Measurements from ENCODE around the gene DMKN.
A peak's percentile ranks its signal among the peaks of the same experiment; 100 is the strongest.

Gene DMKN

DNA sequence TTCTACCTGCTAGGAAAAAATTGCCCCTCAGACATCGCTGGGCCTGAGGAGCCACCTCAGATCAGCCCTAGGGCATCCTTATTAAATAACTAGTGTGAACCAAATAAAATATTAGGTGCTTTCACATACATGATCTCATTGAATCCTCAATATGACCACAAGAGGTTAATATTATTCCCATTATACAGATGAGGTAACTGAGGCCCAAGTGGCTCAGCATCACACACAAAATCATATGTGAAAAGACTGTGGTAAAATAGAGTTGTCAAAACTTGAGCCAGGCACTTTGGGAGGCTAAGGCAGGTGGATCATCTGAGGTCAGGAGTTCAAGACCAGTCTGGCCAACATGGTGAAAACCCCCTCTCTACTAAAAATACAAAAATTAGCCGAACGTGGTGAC is 2.9 kb upstream of the DMKN start:
- peaks cover 27% of the 10 kb centered on the region for H3K27me3 ChIP-seq (ENCODE audit: insufficient read depth, low read length)
- H3K36me3 ChIP-seq (ENCODE audit: insufficient read depth, low read depth, low read length), result no peaks in the 10 kb centered on the region
- H3K4me3 ChIP-seq (ENCODE audit: low read length), result no peak overlapping the region
- no peaks in the 10 kb centered on the region for H3K9me3 ChIP-seq (ENCODE audit: insufficient read depth, low read depth, low read length)
- no peak overlapping the region for H3K27ac ChIP-seq (ENCODE audit: low read length)
- H3K4me1 ChIP-seq (ENCODE audit: insufficient read depth, low read length), result peaks cover 3% of the 10 kb centered on the region; the same call in 1 of the 2 replicates
- no peak overlapping the region for H3K9ac ChIP-seq (ENCODE audit: low read depth, low read length)

DNA sequence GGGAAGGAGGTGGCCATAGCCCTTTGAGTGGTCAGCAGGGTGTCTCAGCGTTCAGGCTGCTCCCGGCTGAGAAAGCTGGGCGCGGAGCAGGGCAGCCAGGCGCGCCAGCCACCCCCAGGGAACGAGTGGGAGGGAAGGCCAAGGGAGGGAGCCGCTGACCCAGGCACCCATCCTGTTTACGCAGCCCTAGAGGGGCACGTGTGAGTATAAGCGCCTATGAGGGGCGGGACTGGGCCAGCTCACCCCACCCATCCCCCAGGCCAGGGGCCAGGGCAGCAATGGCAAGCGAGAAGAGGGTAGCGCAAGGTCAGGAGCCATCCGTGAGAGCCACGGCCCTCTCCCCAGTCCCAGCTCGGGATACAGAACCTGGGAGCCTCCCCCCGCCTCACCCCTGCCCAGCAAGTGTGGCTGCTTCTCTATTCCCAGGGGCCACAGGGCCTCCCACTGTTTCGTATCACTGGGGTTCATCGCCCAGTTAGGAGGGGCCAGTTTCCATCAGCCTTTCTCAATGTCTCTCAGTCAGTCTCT is 897 bp upstream of the DMKN start:
- no peak overlapping the region for H3K27ac ChIP-seq (ENCODE audit: low read length)
- peak overlapping the region; percentile 65; the same call in 1 of the 2 replicates for H3K4me3 ChIP-seq (ENCODE audit: low read length)
- peaks cover 3% of the 10 kb centered on the region; the same call in 1 of the 2 replicates for H3K4me1 ChIP-seq (ENCODE audit: insufficient read depth, low read length)
- H3K36me3 ChIP-seq (ENCODE audit: insufficient read depth, low read depth, low read length), result no peaks in the 10 kb centered on the region
- H3K9ac ChIP-seq (ENCODE audit: low read depth, low read length), result peak overlapping the region; percentile 52; the same call in 1 of the 2 replicates
- peaks cover 39% of the 10 kb centered on the region for H3K27me3 ChIP-seq (ENCODE audit: insufficient read depth, low read length)
- no peaks in the 10 kb centered on the region for H3K9me3 ChIP-seq (ENCODE audit: insufficient read depth, low read depth, low read length)

DNA sequence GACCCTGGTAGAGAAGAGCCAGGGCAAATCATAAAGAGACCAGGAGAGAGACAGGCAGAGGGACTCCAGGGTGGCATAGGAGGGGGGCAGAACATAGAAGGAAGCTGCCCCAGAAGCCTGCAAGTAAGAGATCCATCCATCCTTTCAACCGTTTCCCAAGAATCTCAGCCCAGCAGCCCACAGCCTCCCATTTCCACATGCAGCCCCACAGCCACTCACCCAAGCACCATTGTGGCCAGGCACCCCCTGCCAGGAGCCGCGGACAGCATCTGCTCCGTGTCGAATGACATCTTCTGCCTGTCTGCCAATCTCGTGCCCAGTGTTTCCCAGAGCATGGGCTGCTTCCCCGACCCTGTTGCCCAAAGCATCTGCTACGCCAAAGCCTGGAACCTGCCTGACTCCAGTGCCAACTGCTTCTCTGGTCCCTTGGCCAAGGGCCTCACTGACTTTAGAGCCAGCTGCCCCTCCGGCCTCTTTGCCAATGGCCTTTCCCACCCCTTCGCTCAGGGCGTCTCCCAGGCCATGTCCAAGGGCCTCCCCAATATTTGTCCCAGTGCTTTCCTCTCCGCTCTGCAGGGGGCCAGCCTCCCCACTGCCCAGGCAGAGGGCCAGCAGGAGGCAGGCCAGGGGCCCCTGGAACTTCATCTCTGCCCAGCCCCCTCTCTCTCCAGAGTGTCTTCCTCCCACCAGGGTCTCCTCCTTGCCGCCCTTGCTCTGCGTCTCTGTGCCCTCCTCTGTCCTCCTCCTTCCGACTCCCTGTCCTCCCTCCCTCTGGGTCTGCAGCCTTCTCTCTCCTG is 420 bp downstream of the DMKN start:
- no peak overlapping the region for H3K9ac ChIP-seq (ENCODE audit: low read depth, low read length)
- peaks cover 6% of the 10 kb centered on the region; the same call in 1 of the 2 replicates for H3K36me3 ChIP-seq (ENCODE audit: insufficient read depth, low read depth, low read length)
- no peak overlapping the region for H3K27ac ChIP-seq (ENCODE audit: low read length)
- H3K9me3 ChIP-seq (ENCODE audit: insufficient read depth, low read depth, low read length), result no peaks in the 10 kb centered on the region
- peaks cover 39% of the 10 kb centered on the region for H3K27me3 ChIP-seq (ENCODE audit: insufficient read depth, low read length)
- peaks cover 10% of the 10 kb centered on the region for H3K4me1 ChIP-seq (ENCODE audit: insufficient read depth, low read length)
- no peak overlapping the region; the same call in 1 of the 2 replicates for H3K4me3 ChIP-seq (ENCODE audit: low read length)

DNA sequence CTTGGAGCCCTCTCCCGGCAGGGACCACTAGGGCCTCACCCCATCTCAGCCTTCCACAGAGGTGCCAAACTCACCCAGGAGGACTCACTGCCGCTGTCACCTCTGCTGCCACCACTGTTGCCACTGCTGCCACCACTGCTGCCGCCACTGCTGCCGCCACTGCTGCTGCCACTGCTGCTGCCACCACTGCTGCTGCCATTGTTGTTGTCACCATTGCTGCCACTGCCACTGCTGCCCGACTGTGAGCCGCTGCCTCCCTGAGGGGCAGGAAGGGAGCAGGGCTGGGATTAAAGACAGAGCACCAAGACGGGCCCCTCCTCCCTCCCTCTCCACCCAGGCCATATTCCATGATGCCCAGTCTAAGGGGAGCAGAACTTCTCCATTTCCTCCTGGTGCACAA is 2.1 kb downstream of the DMKN start:
- Histone ChIP-seq H3K27ac (ENCODE audit: low read length) (no peak overlapping the region), H3K4me1 (ENCODE audit: insufficient read depth, low read length) (peaks cover 11% of the 10 kb centered on the region), H3K36me3 (ENCODE audit: insufficient read depth, low read depth, low read length) (peaks cover 23% of the 10 kb centered on the region), H3K9ac (ENCODE audit: low read depth, low read length) (no peak overlapping the region), H3K27me3 (ENCODE audit: insufficient read depth, low read length) (peaks cover 39% of the 10 kb centered on the region), H3K4me3 (ENCODE audit: low read length) (no peak overlapping the region), H3K9me3 (ENCODE audit: insufficient read depth, low read depth, low read length) (no peaks in the 10 kb centered on the region)

DNA sequence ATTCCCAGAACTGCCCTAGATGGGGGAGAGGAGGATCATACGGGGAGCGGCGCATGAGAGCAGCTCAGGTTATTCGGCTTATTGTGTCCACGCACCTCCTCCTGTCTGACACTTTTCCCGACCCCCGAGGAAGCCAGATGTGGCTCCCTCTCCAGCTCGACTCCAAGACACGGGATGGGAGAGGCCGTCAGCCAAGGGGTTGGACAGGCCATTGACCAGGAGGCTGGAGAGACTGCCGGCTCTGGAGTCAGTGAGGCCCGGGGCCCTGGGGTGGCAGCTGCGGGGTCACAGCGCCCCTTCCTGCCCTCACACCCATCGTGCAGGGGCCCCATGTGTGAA is 2.9 kb downstream of the DMKN start:
- peaks cover 31% of the 10 kb centered on the region for H3K36me3 ChIP-seq (ENCODE audit: insufficient read depth, low read depth, low read length)
- peak overlapping the region; percentile 86; the same call in 1 of the 2 replicates for H3K4me3 ChIP-seq (ENCODE audit: low read length)
- H3K9me3 ChIP-seq (ENCODE audit: insufficient read depth, low read depth, low read length), result no peaks in the 10 kb centered on the region
- peaks cover 39% of the 10 kb centered on the region for H3K27me3 ChIP-seq (ENCODE audit: insufficient read depth, low read length)
- H3K9ac ChIP-seq (ENCODE audit: low read depth, low read length), result peak overlapping the region; percentile 99; the same call in 1 of the 2 replicates
- no peak overlapping the region for H3K27ac ChIP-seq (ENCODE audit: low read length)
- H3K4me1 ChIP-seq (ENCODE audit: insufficient read depth, low read length), result peaks cover 11% of the 10 kb centered on the region

DNA sequence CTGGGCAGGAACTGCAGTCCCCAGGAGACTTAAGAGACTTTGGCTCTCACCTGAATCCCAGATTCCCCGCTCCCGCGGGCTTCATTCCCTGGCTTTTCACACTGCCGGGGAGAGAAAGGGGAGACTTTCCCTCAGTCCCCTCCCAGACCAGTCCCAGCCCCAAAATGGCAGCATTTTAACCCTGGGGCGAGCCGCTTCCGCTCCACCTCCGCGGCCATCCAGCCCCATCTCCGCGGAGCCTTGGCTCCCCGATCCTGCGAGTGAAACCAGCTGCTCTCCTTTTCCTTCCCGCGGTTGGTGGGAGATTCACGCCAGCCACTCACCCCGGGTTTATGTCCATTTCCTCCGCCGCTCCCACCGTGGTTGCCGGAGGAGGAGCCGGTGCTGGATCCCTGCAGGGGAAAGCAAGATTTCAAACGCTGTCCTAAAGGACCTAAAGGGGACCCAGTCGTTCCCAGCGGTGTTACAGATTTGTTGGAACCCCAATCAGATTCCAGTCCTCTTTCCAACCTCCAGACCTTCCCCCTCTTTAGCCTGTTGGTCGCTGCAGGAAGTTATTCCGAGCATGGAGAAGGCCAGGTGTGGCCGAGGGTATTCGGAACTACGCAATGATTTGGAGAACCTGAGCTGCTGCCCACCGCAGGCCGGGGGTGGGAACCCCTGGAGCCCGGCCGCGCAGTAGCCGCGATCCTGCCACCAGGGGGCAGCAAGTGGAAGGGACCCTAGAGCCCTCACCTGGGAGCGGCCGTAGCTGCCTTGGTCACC is 3.4 kb downstream of the DMKN start:
- Histone ChIP-seq H3K27ac (ENCODE audit: low read length) (peak overlapping the region; percentile 88), H3K9ac (ENCODE audit: low read depth, low read length) (peak overlapping the region; percentile 99), H3K9me3 (ENCODE audit: insufficient read depth, low read depth, low read length) (no peaks in the 10 kb centered on the region), H3K36me3 (ENCODE audit: insufficient read depth, low read depth, low read length) (peaks cover 36% of the 10 kb centered on the region), H3K4me3 (ENCODE audit: low read length) (peak overlapping the region; percentile 86), H3K27me3 (ENCODE audit: insufficient read depth, low read length) (peaks cover 39% of the 10 kb centered on the region), H3K4me1 (ENCODE audit: insufficient read depth, low read length) (peaks cover 11% of the 10 kb centered on the region)

DNA sequence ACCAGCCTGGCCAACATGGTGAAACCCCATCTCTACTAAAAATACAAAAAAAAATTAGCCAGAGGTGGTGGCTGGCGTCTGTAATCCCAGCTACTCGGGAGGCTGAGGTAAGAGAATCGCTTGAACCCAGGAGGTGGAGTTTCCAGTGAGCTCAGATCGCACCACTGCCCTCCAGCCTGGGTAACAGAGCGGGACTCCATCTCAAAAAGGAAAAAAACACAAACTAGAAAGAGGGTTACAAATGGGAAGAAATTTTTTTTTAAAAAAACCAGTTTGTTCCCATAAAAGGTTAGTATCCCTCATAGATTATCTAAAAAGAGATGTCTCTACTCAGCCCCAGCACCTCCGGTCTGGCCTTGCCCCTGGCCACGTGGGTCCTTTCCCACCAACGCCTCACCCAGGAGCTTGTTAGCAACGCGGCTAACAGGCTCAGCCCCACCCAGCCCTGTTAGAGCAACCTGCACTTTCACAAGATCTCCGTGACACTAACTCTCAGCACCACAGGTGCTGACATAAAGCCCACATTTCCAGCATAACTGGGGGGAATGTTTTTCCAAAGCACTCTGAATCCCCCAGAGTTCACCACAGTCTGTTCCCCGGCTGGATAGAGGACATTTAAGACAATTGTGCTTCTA is 4.3 kb downstream of the DMKN start:
- peaks cover 8% of the 10 kb centered on the region for H3K4me1 ChIP-seq (ENCODE audit: insufficient read depth, low read length)
- H3K4me3 ChIP-seq (ENCODE audit: low read length), result peak overlapping the region; percentile 86
- H3K9me3 ChIP-seq (ENCODE audit: insufficient read depth, low read depth, low read length), result no peaks in the 10 kb centered on the region
- peaks cover 32% of the 10 kb centered on the region for H3K27me3 ChIP-seq (ENCODE audit: insufficient read depth, low read length)
- peak overlapping the region; percentile 99 for H3K9ac ChIP-seq (ENCODE audit: low read depth, low read length)
- H3K36me3 ChIP-seq (ENCODE audit: insufficient read depth, low read depth, low read length), result peaks cover 45% of the 10 kb centered on the region
- H3K27ac ChIP-seq (ENCODE audit: low read length), result peak overlapping the region; percentile 88

DNA sequence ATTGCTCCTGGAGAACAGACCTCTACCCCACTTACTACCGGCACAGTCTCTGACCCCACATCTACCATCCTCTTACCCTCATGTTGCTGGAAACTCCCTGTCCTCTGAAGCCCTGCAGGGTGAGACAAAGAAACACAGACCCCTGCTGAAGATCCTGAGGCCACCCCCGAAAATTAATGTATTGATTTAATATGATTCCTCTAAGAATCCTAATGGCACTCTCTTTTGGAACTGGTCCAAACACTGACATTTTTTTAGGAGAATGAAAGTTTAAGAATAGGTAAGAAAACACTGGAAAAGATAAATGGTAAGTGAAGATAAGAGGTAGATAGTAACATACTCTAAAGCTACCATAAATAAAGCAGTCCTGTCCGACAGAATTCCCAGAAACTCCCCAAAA is 5.3 kb downstream of the DMKN start:
- peak overlapping the region; percentile 86 for H3K4me3 ChIP-seq (ENCODE audit: low read length)
- peaks cover 24% of the 10 kb centered on the region for H3K27me3 ChIP-seq (ENCODE audit: insufficient read depth, low read length)
- H3K4me1 ChIP-seq (ENCODE audit: insufficient read depth, low read length), result peaks cover 8% of the 10 kb centered on the region
- H3K36me3 ChIP-seq (ENCODE audit: insufficient read depth, low read depth, low read length), result peaks cover 54% of the 10 kb centered on the region
- no peaks in the 10 kb centered on the region for H3K9me3 ChIP-seq (ENCODE audit: insufficient read depth, low read depth, low read length)
- H3K27ac ChIP-seq (ENCODE audit: low read length), result no peak overlapping the region
- H3K9ac ChIP-seq (ENCODE audit: low read depth, low read length), result peak overlapping the region; percentile 99; the same call in 1 of the 2 replicates

DNA sequence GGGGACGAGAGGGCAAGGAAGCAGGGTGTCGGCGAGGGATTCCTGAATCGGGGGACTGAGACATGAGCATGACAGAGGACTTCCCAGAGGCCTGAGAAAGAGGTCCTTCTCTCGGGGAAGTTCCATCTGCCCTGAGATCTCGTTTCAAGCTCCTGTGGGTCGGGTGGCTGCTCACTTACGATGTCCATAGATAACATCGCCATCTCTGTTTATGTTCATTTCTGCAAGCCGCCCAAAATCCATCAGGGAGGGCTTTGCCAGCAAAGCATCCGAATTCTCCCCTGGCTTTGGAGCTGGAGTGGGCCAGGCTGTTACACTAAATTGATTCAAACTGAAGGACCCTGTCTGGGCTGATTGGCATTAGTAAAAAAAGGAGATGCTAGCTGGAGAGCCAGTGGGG is 5.9 kb downstream of the DMKN start:
- Histone ChIP-seq H3K27me3 (ENCODE audit: insufficient read depth, low read length) (peaks cover 18% of the 10 kb centered on the region), H3K9me3 (ENCODE audit: insufficient read depth, low read depth, low read length) (no peaks in the 10 kb centered on the region), H3K36me3 (ENCODE audit: insufficient read depth, low read depth, low read length) (peaks cover 59% of the 10 kb centered on the region), H3K9ac (ENCODE audit: low read depth, low read length) (peak overlapping the region; percentile 99; the same call in 1 of the 2 replicates), H3K4me1 (ENCODE audit: insufficient read depth, low read length) (peaks cover 8% of the 10 kb centered on the region), H3K27ac (ENCODE audit: low read length) (no peak overlapping the region), H3K4me3 (ENCODE audit: low read length) (no peak overlapping the region)

DNA sequence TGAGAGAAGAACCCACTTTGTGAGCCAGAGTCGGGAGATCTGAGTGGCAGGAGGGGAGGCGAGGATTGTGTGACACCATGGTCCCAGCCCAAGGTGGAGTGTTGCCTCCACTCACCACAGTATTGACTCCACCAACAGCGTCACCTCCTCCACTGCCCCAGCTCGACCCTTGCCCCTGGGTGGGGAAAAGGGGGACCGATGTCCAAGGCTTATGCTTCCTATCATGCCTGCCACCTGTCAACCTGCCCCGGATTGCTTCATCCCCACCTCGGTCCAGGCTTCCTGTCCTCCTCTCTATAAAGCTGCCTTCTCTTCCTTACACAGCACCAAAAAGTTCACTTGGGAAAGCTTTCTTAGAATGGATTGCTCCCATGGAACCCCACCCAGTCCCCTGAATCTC is 7.4 kb downstream of the DMKN start:
- Histone ChIP-seq H3K4me3 (ENCODE audit: low read length) (no peak overlapping the region), H3K9me3 (ENCODE audit: insufficient read depth, low read depth, low read length) (no peaks in the 10 kb centered on the region), H3K36me3 (ENCODE audit: insufficient read depth, low read depth, low read length) (peaks cover 75% of the 10 kb centered on the region), H3K9ac (ENCODE audit: low read depth, low read length) (no peak overlapping the region), H3K4me1 (ENCODE audit: insufficient read depth, low read length) (peaks cover 8% of the 10 kb centered on the region), H3K27me3 (ENCODE audit: insufficient read depth, low read length) (peaks cover 9% of the 10 kb centered on the region), H3K27ac (ENCODE audit: low read length) (no peak overlapping the region)

DNA sequence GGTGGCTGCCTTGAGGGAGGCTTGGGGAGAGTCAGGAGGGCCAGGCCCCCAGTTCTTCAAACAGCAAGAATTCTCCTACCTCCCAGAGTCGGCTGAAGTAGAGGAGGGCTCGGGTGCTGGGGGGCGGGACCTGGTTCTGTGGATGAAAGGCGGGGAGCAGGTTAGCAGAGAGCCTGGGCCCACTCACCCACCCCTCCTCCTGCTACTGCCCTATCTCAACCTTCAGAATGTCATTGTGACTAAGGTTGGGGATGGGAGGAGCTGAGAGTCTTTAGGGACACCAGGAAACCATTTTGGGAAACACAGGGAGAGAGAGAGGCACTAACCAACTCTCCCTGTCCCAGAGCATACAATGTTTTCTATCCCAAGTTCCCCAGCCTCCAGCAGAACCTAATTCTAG is 10.7 kb downstream of the DMKN start:
- H3K27ac ChIP-seq (ENCODE audit: low read length), result no peak overlapping the region
- H3K36me3 ChIP-seq (ENCODE audit: insufficient read depth, low read depth, low read length), result peaks cover 98% of the 10 kb centered on the region
- H3K27me3 ChIP-seq (ENCODE audit: insufficient read depth, low read length), result no peaks in the 10 kb centered on the region
- no peak overlapping the region for H3K9ac ChIP-seq (ENCODE audit: low read depth, low read length)
- H3K9me3 ChIP-seq (ENCODE audit: insufficient read depth, low read depth, low read length), result no peaks in the 10 kb centered on the region
- no peaks in the 10 kb centered on the region for H3K4me1 ChIP-seq (ENCODE audit: insufficient read depth, low read length)
- no peak overlapping the region for H3K4me3 ChIP-seq (ENCODE audit: low read length)
